ENCODE data around the gene SAMD1. TPM values are rescaled to one million over a fixed set of nuclear protein-coding genes. Genes with fewer than 3 reads are reported as not detected.

SAMD1 gene
- total and polyA plus RNA-seq, 2 of the 13 experiments (the other 11 are each of a cell fraction or from before 2014, with no cell fraction given) = 17.5 to 45.0 TPM

DNA sequence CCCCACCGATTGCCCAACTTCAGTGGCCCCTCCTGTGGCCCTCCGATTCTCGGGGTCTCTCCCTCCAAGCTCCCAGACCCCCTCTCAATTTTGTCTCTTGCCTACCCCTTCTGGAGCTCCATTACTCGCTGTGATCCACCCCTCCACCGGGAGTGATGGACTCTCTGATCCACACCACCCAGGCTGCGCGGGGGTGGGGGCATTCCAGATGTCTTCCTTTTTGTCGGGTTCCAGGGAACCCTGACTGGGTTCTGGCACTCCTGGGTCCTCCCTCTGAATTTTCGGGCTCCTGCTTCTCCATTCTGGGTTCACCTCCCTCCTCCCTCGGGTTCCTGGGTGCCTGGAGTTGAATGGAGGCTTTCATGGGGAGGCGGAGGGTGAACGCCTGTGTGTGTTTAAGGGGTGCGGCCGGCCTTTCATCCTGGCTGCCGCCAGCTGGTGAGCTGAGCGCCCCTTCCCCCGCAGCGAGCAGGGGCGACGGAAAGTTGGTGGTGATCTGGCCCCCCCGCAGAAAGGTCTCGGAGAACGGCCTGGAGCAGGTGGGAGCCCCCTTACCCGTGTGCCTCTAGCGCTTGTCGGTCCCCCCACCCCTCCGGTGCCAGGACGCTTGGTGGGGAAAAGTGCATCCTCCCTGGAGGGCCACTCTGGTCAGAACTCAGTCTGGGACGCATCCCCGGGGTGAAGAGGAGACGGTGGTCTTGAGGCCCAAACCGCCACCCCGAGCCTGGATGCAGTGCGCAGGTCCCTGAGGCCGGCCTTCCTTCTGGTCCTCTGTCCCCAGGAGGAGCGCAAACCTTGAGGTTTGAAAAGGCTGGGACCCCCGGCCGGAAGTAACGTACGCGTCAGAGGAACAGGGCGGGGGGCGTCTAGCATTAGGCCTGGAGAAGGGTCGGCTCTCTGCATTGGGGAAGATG lies 16.4 kb downstream of the SAMD1 start (continued):
- TF ChIP-seq, protein P1, sequence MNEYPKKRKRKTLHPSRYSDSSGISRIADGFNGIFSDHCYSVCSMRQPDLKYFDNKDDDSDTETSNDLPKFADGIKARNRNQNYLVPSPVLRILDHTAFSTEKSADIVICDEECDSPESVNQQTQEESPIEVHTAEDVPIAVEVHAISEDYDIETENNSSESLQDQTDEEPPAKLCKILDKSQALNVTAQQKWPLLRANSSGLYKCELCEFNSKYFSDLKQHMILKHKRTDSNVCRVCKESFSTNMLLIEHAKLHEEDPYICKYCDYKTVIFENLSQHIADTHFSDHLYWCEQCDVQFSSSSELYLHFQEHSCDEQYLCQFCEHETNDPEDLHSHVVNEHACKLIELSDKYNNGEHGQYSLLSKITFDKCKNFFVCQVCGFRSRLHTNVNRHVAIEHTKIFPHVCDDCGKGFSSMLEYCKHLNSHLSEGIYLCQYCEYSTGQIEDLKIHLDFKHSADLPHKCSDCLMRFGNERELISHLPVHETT (CRISPR knock-in tag; conservative IDR thresholded peaks at IDR 0.05) = no peak
- TF ChIP-seq, protein P2, sequence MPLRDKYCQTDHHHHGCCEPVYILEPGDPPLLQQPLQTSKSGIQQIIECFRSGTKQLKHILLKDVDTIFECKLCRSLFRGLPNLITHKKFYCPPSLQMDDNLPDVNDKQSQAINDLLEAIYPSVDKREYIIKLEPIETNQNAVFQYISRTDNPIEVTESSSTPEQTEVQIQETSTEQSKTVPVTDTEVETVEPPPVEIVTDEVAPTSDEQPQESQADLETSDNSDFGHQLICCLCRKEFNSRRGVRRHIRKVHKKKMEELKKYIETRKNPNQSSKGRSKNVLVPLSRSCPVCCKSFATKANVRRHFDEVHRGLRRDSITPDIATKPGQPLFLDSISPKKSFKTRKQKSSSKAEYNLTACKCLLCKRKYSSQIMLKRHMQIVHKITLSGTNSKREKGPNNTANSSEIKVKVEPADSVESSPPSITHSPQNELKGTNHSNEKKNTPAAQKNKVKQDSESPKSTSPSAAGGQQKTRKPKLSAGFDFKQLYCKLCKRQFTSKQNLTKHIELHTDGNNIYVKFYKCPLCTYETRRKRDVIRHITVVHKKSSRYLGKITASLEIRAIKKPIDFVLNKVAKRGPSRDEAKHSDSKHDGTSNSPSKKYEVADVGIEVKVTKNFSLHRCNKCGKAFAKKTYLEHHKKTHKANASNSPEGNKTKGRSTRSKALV (CRISPR knock-in tag; IDR thresholded peaks at IDR 0.05) = peak; percentile 54; the same call in 1 of the 2 replicates
- TF ChIP-seq IKZF4 (CRISPR knock-in tag; IDR thresholded peaks at IDR 0.05; ENCODE audit: borderline replicate concordance, low read depth, not compliant biosample characterization) (peak; percentile 31), PHF21A (CRISPR knock-in tag; IDR thresholded peaks at IDR 0.05) (peak; percentile 35; the same call in 1 of the 2 replicates), TGIF2 (CRISPR knock-in tag; IDR thresholded peaks at IDR 0.05) (no peak), ELF4 (CRISPR knock-in tag; IDR thresholded peaks at IDR 0.05; ENCODE audit: borderline replicate concordance) (no peak), ZBTB7B (CRISPR knock-in tag; IDR thresholded peaks at IDR 0.05) (peak; percentile 62; the same call in 1 of the 2 replicates), MEIS1 (CRISPR knock-in tag; IDR thresholded peaks at IDR 0.05; ENCODE audit: borderline replicate concordance) (no peak), SSRP1 (CRISPR knock-in tag; IDR thresholded peaks at IDR 0.05) (no peak), HOXA9 (CRISPR knock-in tag; IDR thresholded peaks at IDR 0.05; ENCODE audit: borderline replicate concordance) (no peak), ZNF572 (CRISPR knock-in tag; IDR thresholded peaks at IDR 0.05) (0 out of 2 replicates have a peak, but pooled peaks have one; percentile 12), MTA1 (CRISPR knock-in tag; IDR thresholded peaks at IDR 0.05; ENCODE audit: borderline replicate concordance) (0 out of 2 replicates have a peak, but pooled peaks have one; percentile 31), U2AF1 (optimal IDR thresholded peaks at IDR 0.05; ENCODE audit: low read depth, low read length) (no peak), GATA4 (IDR thresholded peaks at IDR 0.05; ENCODE audit: borderline replicate concordance, low read depth) (no peak), RXRA (CRISPR knock-in tag; IDR thresholded peaks at IDR 0.05) (no peak), ZNF788 (CRISPR knock-in tag; IDR thresholded peaks at IDR 0.05; ENCODE audit: borderline replicate concordance) (0 out of 2 replicates have a peak, but pooled peaks have one; percentile 9), ZNF790 (CRISPR knock-in tag; IDR thresholded peaks at IDR 0.05; ENCODE audit: borderline replicate concordance) (no peak), SUZ12 (IDR thresholded peaks at IDR 0.05; ENCODE audit: low read depth, low read length) (no peak), BORCS8-MEF2B (CRISPR knock-in tag; IDR thresholded peaks at IDR 0.05) (no peak)
- TF ChIP-seq, protein P3, sequence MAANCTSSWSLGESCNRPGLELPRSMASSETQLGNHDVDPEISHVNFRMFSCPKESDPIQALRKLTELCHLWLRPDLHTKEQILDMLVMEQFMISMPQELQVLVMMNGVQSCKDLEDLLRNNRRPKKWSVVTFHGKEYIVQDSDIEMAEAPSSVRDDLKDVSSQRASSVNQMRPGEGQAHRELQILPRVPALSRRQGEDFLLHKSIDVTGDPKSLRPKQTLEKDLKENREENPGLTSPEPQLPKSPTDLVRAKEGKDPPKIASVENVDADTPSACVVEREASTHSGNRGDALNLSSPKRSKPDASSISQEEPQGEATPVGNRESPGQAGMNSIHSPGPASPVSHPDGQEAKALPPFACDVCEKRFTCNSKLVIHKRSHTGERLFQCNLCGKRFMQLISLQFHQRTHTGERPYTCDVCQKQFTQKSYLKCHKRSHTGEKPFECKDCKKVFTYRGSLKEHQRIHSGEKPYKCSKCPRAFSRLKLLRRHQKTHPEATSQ (CRISPR knock-in tag; IDR thresholded peaks at IDR 0.05; ENCODE audit: borderline replicate concordance) = no peak
- TF ChIP-seq, protein P4, sequence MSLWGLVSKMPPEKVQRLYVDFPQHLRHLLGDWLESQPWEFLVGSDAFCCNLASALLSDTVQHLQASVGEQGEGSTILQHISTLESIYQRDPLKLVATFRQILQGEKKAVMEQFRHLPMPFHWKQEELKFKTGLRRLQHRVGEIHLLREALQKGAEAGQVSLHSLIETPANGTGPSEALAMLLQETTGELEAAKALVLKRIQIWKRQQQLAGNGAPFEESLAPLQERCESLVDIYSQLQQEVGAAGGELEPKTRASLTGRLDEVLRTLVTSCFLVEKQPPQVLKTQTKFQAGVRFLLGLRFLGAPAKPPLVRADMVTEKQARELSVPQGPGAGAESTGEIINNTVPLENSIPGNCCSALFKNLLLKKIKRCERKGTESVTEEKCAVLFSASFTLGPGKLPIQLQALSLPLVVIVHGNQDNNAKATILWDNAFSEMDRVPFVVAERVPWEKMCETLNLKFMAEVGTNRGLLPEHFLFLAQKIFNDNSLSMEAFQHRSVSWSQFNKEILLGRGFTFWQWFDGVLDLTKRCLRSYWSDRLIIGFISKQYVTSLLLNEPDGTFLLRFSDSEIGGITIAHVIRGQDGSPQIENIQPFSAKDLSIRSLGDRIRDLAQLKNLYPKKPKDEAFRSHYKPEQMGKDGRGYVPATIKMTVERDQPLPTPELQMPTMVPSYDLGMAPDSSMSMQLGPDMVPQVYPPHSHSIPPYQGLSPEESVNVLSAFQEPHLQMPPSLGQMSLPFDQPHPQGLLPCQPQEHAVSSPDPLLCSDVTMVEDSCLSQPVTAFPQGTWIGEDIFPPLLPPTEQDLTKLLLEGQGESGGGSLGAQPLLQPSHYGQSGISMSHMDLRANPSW (CRISPR knock-in tag; IDR thresholded peaks at IDR 0.05; ENCODE audit: borderline replicate concordance) = no peak
